Colonic mucosa (tissue), 4 donors: Measurements from ENCODE around the gene SMARCA2. TPM values are rescaled to one million over a fixed set of nuclear protein-coding genes. Genes with fewer than 3 reads are reported as not detected.
A peak's percentile ranks its signal among the peaks of the same experiment; 100 is the strongest.

ENCODE experiments used
- DNase-seq: peaks from one replicate; pipeline ENCODE4 v3.0.0-alpha.2; 2020
- H3K27ac ChIP-seq: fragments of 200-600 bp; one replicate; pipeline ENCODE4 v1.8.0; 2021
- H3K27me3 ChIP-seq: fragments of 200-600 bp; one replicate; pipeline ENCODE4 v1.8.0; 2021
- H3K36me3 ChIP-seq: fragments of 200-600 bp; one replicate; pipeline ENCODE4 v1.8.0; 2021
- H3K4me1 ChIP-seq: fragments of 200-600 bp; one replicate; pipeline ENCODE4 v1.8.0; 2021; ENCODE audit warnings: mild to moderate bottlenecking
- H3K4me3 ChIP-seq: fragments of 200-600 bp; one replicate; pipeline ENCODE4 v1.8.0; 2021
- H3K9ac ChIP-seq, 2 donors: one replicate each; pipeline ENCODE4 v1.7.0; 2013; ENCODE audit warnings: control low read depth in 2 of 2, low read depth in 2 of 2, low read length in 2 of 2
- H3K9me3 ChIP-seq: fragments of 200-600 bp; one replicate; pipeline ENCODE4 v1.8.0; 2021
- CTCF ChIP-seq: fragments of 200-600 bp; IDR thresholded peaks from one replicate; pipeline ENCODE4 v1.8.0; 2022; ENCODE audit warnings: antibody characterized with exemption, mild to moderate bottlenecking
- intact Hi-C: fragments of 100-400 bp; cut with DNase I; formaldehyde crosslinking; loops from one replicate; pipeline ENCODE4 v1.14.1; 2022
- total RNA-seq, 2 donors: library from RNA; stranded (reverse); fragmentation: NEBNext Ultra II Directional in 1 of 2; extraction: Animal tissue kit (Norgen Biotek cat#: 25700) in 1 of 2; gene quantifications; one replicate each; pipeline ENCODE4 v1.2.1, GENCODE V29; 2021
- donor health status: healthy.
- donor health status: DM: no; HTN: no; CAD: no.
- donor health status: DM: no; HTN: no; CAD: no.

The SMARCA2 gene
- 10 to 100 TPM; 89.4 to 97.0 TPM for total RNA-seq

GRCh38 chr9:2014696-2015580 lies at the start of gene SMARCA2:
Gene SMARCA2, plus strand, starts transcription at chr9:2015347. Its CDS starts 13,676 bp downstream, at chr9:2029023.
- no peaks in the 10 kb centered on the region for H3K27me3 ChIP-seq
- peak; percentile 98 for DNase-seq
- H3K4me1 ChIP-seq = peaks cover 6% of the 10 kb centered on the region
- TF ChIP-seq CTCF = no peak
- H3K27ac ChIP-seq = peak within 1 kb of the TSS; percentile 99
- peak within 1 kb of the TSS; percentile 97 for H3K9ac ChIP-seq
- H3K36me3 ChIP-seq = no peaks in the 10 kb centered on the region
- H3K9me3 ChIP-seq = no peaks in the 10 kb centered on the region
- intact Hi-C loops = no loop called here
- peak within 1 kb of the TSS; percentile 76 for H3K4me3 ChIP-seq

DNA sequence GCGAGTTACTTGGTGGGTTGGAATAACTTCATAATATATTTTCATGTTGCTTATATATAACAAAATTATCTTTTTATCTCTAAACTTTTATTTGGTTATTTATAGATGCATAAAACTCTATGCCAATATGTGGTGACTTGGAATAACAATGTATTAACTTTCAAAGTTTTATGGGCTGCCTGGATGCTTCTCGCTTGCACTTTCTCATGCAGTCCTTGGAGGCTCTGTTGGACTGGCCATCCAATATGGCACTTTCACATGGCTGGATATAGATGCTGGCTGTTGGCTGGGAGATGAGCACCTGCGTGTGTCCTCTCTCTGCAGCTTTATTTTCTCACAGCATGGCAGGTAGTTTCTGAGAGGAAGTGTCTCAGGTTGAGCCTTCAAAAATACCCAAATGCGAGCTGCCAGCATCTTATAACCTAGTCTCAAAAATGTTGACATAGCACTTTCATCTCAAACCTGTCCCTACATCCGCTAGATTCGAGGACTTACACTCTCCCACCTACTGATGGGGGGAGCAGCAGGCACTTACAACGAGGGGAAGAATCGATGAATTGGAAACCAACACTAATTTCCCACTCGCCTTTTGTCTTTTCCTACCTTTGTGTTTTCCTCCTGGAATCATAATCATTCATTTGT lies 48.3 kb upstream of the SMARCA2 start:
- Histone ChIP-seq H3K36me3 (no peaks in the 10 kb centered on the region), H3K27ac (no peak overlapping the region), H3K4me1 (no peaks in the 10 kb centered on the region), H3K4me3 (no peak overlapping the region), H3K9me3 (no peaks in the 10 kb centered on the region), H3K9ac (no peak overlapping the region), H3K27me3 (no peaks in the 10 kb centered on the region)
- no peak for TF ChIP-seq CTCF
- intact Hi-C loops = no loop called here
- DNase-seq = no peak

GRCh38 chr9:1969160-1969559 lies 46.0 kb upstream of the SMARCA2 start:
- Histone ChIP-seq H3K4me3 (no peak overlapping the region), H3K27ac (no peak overlapping the region), H3K9me3 (no peaks in the 10 kb centered on the region), H3K9ac (no peak overlapping the region), H3K36me3 (no peaks in the 10 kb centered on the region), H3K27me3 (no peaks in the 10 kb centered on the region), H3K4me1 (no peaks in the 10 kb centered on the region)
- intact Hi-C loops = no loop called here
- DNase-seq = no peak
- TF ChIP-seq CTCF = no peak

- no peak overlapping the region for H3K4me3 ChIP-seq
- H3K27ac ChIP-seq = no peak overlapping the region
- no peaks in the 10 kb centered on the region for H3K4me1 ChIP-seq
- intact Hi-C loops = no loop called here
- no peak for TF ChIP-seq CTCF
- no peaks in the 10 kb centered on the region for H3K36me3 ChIP-seq
- no peaks in the 10 kb centered on the region for H3K9me3 ChIP-seq
- no peak for DNase-seq
- H3K27me3 ChIP-seq = no peaks in the 10 kb centered on the region
- H3K9ac ChIP-seq = no peak overlapping the region
Measured at GRCh38 chr9:1969898-1970297, 45.2 kb upstream of the SMARCA2 start.

- H3K27ac ChIP-seq = no peak overlapping the region
- DNase-seq = no peak
- no peaks in the 10 kb centered on the region for H3K27me3 ChIP-seq
- no peaks in the 10 kb centered on the region for H3K9me3 ChIP-seq
- H3K4me3 ChIP-seq = no peak overlapping the region
- intact Hi-C loops = no loop called here
- H3K36me3 ChIP-seq = no peaks in the 10 kb centered on the region
- H3K9ac ChIP-seq = no peak overlapping the region
- no peak for TF ChIP-seq CTCF
- H3K4me1 ChIP-seq = no peaks in the 10 kb centered on the region
Measured at GRCh38 chr9:1972672-1973071, 42.5 kb upstream of the SMARCA2 start.
